Ishikawa (cell line): ENCODE measurements around the gene ZC3H12C.

Experiments used
- CEBPB ChIP-seq: IDR thresholded peaks from 2 replicates; pipeline ENCODE4 v1.6.1; 2012
- CREB1 ChIP-seq: IDR thresholded peaks from 2 replicates; pipeline ENCODE4 v1.6.1; 2012; ENCODE audit warnings: low read depth
- EGR1 ChIP-seq: IDR thresholded peaks from 2 replicates; pipeline ENCODE4 v1.6.1; 2012
- EP300 ChIP-seq: IDR thresholded peaks from 2 replicates; pipeline ENCODE4 v1.6.1; 2012; ENCODE audit warnings: borderline replicate concordance
- FOXM1 ChIP-seq: IDR thresholded peaks from 2 replicates; pipeline ENCODE4 v1.6.1; 2012; ENCODE audit warnings: low read depth, borderline replicate concordance
- NFIC ChIP-seq: IDR thresholded peaks from 2 replicates; pipeline ENCODE4 v1.6.1; 2012
- RAD21 ChIP-seq: IDR thresholded peaks from 2 replicates; pipeline ENCODE4 v1.6.1; 2012; ENCODE audit warnings: low read depth
- REST ChIP-seq: IDR thresholded peaks from 2 replicates; pipeline ENCODE4 v1.6.1; 2012; ENCODE audit warnings: low read depth, mild to moderate bottlenecking
- TAF1 ChIP-seq: IDR thresholded peaks from 2 replicates; pipeline ENCODE4 v1.6.1; 2012; ENCODE audit warnings: low read depth, mild to moderate bottlenecking
- TCF12 ChIP-seq: IDR thresholded peaks from 2 replicates; pipeline ENCODE4 v1.6.1; 2012; ENCODE audit warnings: low read depth
- TEAD4 ChIP-seq: IDR thresholded peaks from 2 replicates; pipeline ENCODE4 v1.6.1; 2012
- USF1 ChIP-seq: IDR thresholded peaks from 2 replicates; pipeline ENCODE4 v1.6.1; 2012
- YY1 ChIP-seq: IDR thresholded peaks from 2 replicates; pipeline ENCODE4 v1.6.1; 2012; ENCODE audit warnings: low read depth
- ZBTB7A ChIP-seq: IDR thresholded peaks from 2 replicates; pipeline ENCODE4 v1.6.1; 2012; ENCODE audit warnings: low read depth
- TF ChIP-seq, protein P1 (sequence below): IDR thresholded peaks from 2 replicates; pipeline ENCODE4 v1.6.1; 2012

Gene ZC3H12C

DNA sequence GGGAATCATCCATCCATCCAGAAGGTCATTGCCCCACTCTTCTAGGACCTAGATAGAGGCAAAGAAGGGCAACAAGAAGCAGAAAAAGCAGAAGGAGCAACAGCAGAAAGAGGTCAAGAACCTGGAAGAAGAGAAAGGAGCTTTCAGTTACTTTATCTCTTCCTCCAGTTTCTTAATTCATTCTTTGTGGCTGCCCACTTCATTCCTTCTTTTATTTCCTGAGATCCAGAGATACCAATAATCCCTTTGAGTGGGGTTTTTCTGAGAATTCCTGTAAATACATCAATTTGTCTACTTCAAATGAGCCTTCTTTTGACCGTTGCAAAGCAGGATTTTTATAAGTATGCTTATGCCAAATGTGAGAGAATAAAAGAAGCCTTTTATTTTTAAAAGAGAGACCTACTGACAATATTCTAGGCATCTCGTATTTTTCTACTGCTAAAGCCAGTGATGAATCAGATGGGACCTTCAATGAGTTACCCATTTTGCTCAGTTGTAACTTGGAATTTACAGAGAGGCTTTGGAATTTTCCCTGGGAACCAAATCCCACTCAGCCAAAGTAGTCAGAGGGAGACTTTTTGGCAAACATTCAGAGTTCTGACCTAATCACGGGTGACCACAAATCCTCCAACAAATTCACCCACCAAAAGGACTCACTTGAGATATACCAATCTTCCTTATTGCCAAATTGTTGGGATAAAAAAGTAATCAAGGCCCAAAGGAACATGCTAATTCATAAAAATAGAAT lies 54.9 kb downstream of the ZC3H12C start:
- TF ChIP-seq CREB1 (no peak), ZBTB7A (no peak), YY1 (no peak), EP300 (no peak), NFIC (no peak), TAF1 (no peak), TEAD4 (no peak), CEBPB (no peak), FOXM1 (no peak), TCF12 (no peak), EGR1 (no peak), REST (no peak), USF1 (no peak), RAD21 (no peak)
- TF ChIP-seq, protein P1, sequence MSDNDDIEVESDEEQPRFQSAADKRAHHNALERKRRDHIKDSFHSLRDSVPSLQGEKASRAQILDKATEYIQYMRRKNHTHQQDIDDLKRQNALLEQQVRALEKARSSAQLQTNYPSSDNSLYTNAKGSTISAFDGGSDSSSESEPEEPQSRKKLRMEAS, result no peak

- TF ChIP-seq ZBTB7A, result no peak
- TF ChIP-seq TEAD4, result no peak
Measured at GRCh38 chr11:110148775-110149744, 55.9 kb downstream of the ZC3H12C start.

- TF ChIP-seq TCF12, result no peak
- TF ChIP-seq USF1, result no peak
- no peak for TF ChIP-seq EP300
- TF ChIP-seq CREB1, result no peak
- TF ChIP-seq, protein P1, result no peak
- TF ChIP-seq REST, result no peak
- TF ChIP-seq RAD21, result no peak
- no peak for TF ChIP-seq NFIC
- TF ChIP-seq TEAD4, result no peak
- TF ChIP-seq EGR1, result no peak
- no peak for TF ChIP-seq FOXM1
- no peak for TF ChIP-seq CEBPB
- TF ChIP-seq YY1, result no peak
- no peak for TF ChIP-seq ZBTB7A
- TF ChIP-seq TAF1, result no peak
Measured at GRCh38 chr11:110152199-110152598, 59.0 kb downstream of the ZC3H12C start.

GRCh38 chr11:110153474-110153873 lies 60.3 kb downstream of the ZC3H12C start:
- TF ChIP-seq EGR1, result no peak

DNA sequence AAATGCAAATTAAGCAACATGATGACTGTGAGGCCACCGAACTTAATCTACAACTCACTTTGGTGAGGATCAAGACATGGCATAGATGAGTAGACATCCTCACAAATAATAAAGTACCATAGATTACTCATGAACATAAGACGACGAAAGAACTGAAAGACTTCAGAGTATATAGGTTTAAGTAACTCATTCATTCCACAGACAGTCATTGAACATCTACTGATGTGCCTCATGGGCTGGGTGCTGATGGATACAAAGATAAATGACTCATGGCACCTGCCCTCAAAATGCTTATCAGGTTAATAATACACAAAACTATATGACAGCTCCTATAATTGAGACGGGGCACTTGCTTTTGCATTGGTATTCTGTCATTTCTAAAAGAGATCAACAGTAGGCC lies 63.3 kb downstream of the ZC3H12C start:
- TF ChIP-seq USF1 (no peak), REST (no peak), RAD21 (no peak), YY1 (no peak)
